22Rv1 (cell line): Measurements from ENCODE around the gene MAP3K3.

Experiments used
- CTCF ChIP-seq: fragments of 450-650 bp; IDR thresholded peaks from 2 replicates; pipeline ENCODE4 v1.5.1; 2017; ENCODE audit warnings: mild to moderate bottlenecking
- ZFX ChIP-seq: fragments of 450-650 bp; IDR thresholded peaks from 2 replicates; pipeline ENCODE4 v1.6.1; 2017; ENCODE audit warnings: antibody characterized with exemption, borderline replicate concordance

- TF ChIP-seq CTCF, result no peak
- TF ChIP-seq ZFX, result no peak
Observed at GRCh38 chr17:63659850-63660249, 37.6 kb downstream of the MAP3K3 start.
